ENCODE measurements around the gene C10orf95. TPM values are rescaled to one million over a fixed set of nuclear protein-coding genes. Genes with fewer than 3 reads are reported as not detected.

C10orf95 gene
- total and polyA plus RNA-seq, 2 donors (not counting 1 experiment from before 2014, with no cell fraction given): 0.32 to 0.63 TPM

DNA sequence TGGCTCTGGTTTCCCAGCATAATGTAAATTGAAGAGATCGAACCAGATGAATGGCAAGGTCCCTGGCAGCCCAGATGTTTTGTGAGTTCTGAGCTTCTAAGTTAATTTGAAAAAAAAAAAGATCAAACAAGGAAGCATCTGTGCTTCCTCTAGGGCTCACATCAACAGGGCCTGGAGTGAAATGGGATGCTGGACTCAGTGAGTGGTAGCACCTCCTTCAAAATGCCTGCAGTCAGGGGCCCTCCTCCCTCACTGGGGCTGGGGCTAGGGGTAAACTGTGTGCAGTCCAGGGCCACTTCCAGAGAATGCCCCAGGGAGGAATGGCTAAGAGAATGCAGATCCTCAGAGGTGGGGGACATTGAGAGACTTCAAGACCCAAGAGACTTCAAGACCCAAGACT is 13.0 kb downstream of the C10orf95 start:
- Histone ChIP-seq H3K27me3 (replicated peaks in 1 of 4; ENCODE audit: control extremely low read depth in 1 of 4, control insufficient read depth in 3 of 4, insufficient read depth in 4 of 4, low read length in 3 of 4) (no peaks in the 10 kb centered on the region), H3K4me2 (replicated peaks; ENCODE audit: low read depth, low read length, poor library complexity, severe bottlenecking) (no peak overlapping the region), H3K79me2 (ENCODE audit: control insufficient read depth, insufficient read depth, low read length) (no peaks in the 10 kb centered on the region), H4K20me1 (ENCODE audit: control insufficient read depth, insufficient read depth, low read length, poor library complexity, severe bottlenecking) (no peaks in the 10 kb centered on the region), H2AFZ (ENCODE audit: insufficient read depth, low read depth, low read length, poor library complexity, severe bottlenecking) (no peak overlapping the region), H3K4me3 (ENCODE audit: control extremely low read depth in 1 of 5, extremely low read depth in 1 of 5, insufficient read depth in 1 of 5, low read depth in 2 of 5, low read length in 4 of 5) (no peak overlapping the region), H3K27ac (ENCODE audit: low read length in 2 of 2) (no peak overlapping the region), H3K9me3 (ENCODE audit: control extremely low read depth in 1 of 3, control insufficient read depth in 2 of 3, insufficient read depth in 1 of 3, low read length in 2 of 3) (no peaks in the 10 kb centered on the region), H3K36me3 (replicated peaks in 1 of 2; ENCODE audit: control extremely low read depth in 1 of 2, control insufficient read depth in 1 of 2, extremely low read depth in 1 of 2, insufficient read depth in 2 of 2, low read length in 1 of 2) (no peaks in the 10 kb centered on the region), H3K4me1 (ENCODE audit: control insufficient read depth in 2 of 2, insufficient read depth in 2 of 2, low read length in 2 of 2) (peaks cover 14 to 28% of the 10 kb centered on the region in 2 donors), H3K9ac (ENCODE audit: low read length) (no peak overlapping the region)
- no peak for DNase-seq
- intact Hi-C loops (cut with micrococcal nuclease): no loop called here
- POLR2A ChIA-PET: no interaction called here
- Mint-ChIP-seq H3K27me3 (no peaks in the 10 kb centered on the region), H3K9me3 (ENCODE audit: insufficient read depth) (no peaks in the 10 kb centered on the region), H3K4me1 (peaks cover 24% of the 10 kb centered on the region), H3K27ac (no peak overlapping the region), H3K4me3 (no peak overlapping the region)
- CTCF ChIA-PET: no interaction called here
- 20% methylated on average over 1 of the region's 1 CpG for WGBS (ENCODE audit: insufficient coverage)
- no peak for ATAC-seq (ENCODE audit: low read depth)
- TF ChIP-seq, protein P1, sequence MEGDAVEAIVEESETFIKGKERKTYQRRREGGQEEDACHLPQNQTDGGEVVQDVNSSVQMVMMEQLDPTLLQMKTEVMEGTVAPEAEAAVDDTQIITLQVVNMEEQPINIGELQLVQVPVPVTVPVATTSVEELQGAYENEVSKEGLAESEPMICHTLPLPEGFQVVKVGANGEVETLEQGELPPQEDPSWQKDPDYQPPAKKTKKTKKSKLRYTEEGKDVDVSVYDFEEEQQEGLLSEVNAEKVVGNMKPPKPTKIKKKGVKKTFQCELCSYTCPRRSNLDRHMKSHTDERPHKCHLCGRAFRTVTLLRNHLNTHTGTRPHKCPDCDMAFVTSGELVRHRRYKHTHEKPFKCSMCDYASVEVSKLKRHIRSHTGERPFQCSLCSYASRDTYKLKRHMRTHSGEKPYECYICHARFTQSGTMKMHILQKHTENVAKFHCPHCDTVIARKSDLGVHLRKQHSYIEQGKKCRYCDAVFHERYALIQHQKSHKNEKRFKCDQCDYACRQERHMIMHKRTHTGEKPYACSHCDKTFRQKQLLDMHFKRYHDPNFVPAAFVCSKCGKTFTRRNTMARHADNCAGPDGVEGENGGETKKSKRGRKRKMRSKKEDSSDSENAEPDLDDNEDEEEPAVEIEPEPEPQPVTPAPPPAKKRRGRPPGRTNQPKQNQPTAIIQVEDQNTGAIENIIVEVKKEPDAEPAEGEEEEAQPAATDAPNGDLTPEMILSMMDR (IDR thresholded peaks at IDR 0.05): no peak
- TF ChIP-seq EZH2 (IDR thresholded peaks at IDR 0.05; ENCODE audit: borderline replicate concordance, insufficient read depth, low read depth, low read length, poor library complexity, severe bottlenecking): no peak

DNA sequence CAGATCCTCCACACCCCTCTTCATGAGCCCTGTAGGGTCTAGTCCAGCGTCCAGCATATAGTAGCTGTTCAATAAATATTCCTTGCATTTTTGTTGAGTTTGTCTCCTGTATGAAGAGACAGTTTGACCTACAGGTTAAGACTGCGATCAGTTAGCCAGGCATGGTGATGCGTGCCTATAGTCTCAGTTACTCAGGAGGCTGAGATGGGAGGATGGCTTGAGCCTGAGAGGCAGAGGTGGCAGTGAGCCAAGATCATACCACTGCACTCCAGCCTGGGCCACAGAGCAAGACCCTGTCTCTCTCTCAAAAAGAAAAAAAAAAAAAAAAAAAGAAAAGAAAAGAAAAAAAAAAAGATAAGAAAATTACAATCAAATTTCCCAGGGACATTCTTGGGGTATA is 13.8 kb downstream of the C10orf95 start:
- H4K20me1 ChIP-seq (ENCODE audit: control insufficient read depth, insufficient read depth, low read length, poor library complexity, severe bottlenecking): no peaks in the 10 kb centered on the region

More for the DNA sequence above, 13.8 kb downstream of the C10orf95 start:
- ATAC-seq (ENCODE audit: low read depth) (no peak), DNase-seq (no peak)
- no peaks in the 10 kb centered on the region for H3K36me3 ChIP-seq (replicated peaks in 1 of 2; ENCODE audit: control extremely low read depth in 1 of 2, control insufficient read depth in 1 of 2, extremely low read depth in 1 of 2, insufficient read depth in 2 of 2, low read length in 1 of 2)
- H3K79me2 ChIP-seq (ENCODE audit: control insufficient read depth, insufficient read depth, low read length): no peaks in the 10 kb centered on the region
- CTCF ChIA-PET: interaction anchor here (0.6 kb wide), 1 partner anchor 11 kb away, joined by 4 read pairs; no protein-coding TSS in a partner anchor
- no peaks in the 10 kb centered on the region for H3K27me3 ChIP-seq (replicated peaks in 1 of 4; ENCODE audit: control extremely low read depth in 1 of 4, control insufficient read depth in 3 of 4, insufficient read depth in 4 of 4, low read length in 3 of 4)
- H3K9ac ChIP-seq (ENCODE audit: low read length): no peak overlapping the region
- TF ChIP-seq, protein P1 (IDR thresholded peaks at IDR 0.05): no peak
- TF ChIP-seq EZH2 (IDR thresholded peaks at IDR 0.05; ENCODE audit: borderline replicate concordance, insufficient read depth, low read depth, low read length, poor library complexity, severe bottlenecking): no peak
- WGBS (ENCODE audit: insufficient coverage): 100% methylated on average over 2 of the region's 3 CpGs
- Mint-ChIP-seq H3K4me3 (no peak overlapping the region), H3K27ac (no peak overlapping the region), H3K27me3 (no peaks in the 10 kb centered on the region), H3K9me3 (ENCODE audit: insufficient read depth) (no peaks in the 10 kb centered on the region), H3K4me1 (peaks cover 29% of the 10 kb centered on the region)
- no peak overlapping the region for H2AFZ ChIP-seq (ENCODE audit: insufficient read depth, low read depth, low read length, poor library complexity, severe bottlenecking)
- no peak overlapping the region for H3K4me3 ChIP-seq (ENCODE audit: control extremely low read depth in 1 of 5, extremely low read depth in 1 of 5, insufficient read depth in 1 of 5, low read depth in 2 of 5, low read length in 4 of 5)
- H3K4me2 ChIP-seq (replicated peaks; ENCODE audit: low read depth, low read length, poor library complexity, severe bottlenecking): no peak overlapping the region
- H3K27ac ChIP-seq (ENCODE audit: low read length in 2 of 2): no peak overlapping the region
- intact Hi-C loops (cut with micrococcal nuclease): no loop called here
- peaks cover 19 to 33% of the 10 kb centered on the region in 2 donors for H3K4me1 ChIP-seq (ENCODE audit: control insufficient read depth in 2 of 2, insufficient read depth in 2 of 2, low read length in 2 of 2)
- H3K9me3 ChIP-seq (ENCODE audit: control extremely low read depth in 1 of 3, control insufficient read depth in 2 of 3, insufficient read depth in 1 of 3, low read length in 2 of 3): no peaks in the 10 kb centered on the region
- POLR2A ChIA-PET: no interaction called here

Data from B cell (primary cell).